MM.1S (cell line): ENCODE results near the gene HPS4.

Source experiments
- DNase-seq: peaks from one replicate; pipeline ENCODE4 v3.0.0-alpha.2; 2015
- H2AFZ ChIP-seq: fragments of 300-600 bp; sonication (generic); 2 replicates; pipeline ENCODE4 v1.6.0; 2016; ENCODE audit warnings: antibody characterized with exemption, low read length
- H3F3A ChIP-seq: fragments of 300-600 bp; sonication (generic); 2 replicates; pipeline ENCODE4 v1.6.1; 2016; ENCODE audit warnings: mild to moderate bottlenecking, antibody characterized with exemption, low read length, moderate library complexity, mixed read lengths; ENCODE audit not compliant: insufficient read depth
- H3K27ac ChIP-seq: fragments of 300-600 bp; sonication (generic); 2 replicates; pipeline ENCODE4 v1.5.1; 2016; ENCODE audit warnings: mild to moderate bottlenecking, low read length
- H3K27me3 ChIP-seq: fragments of 300-600 bp; sonication (generic); replicated peaks from 2 replicates; pipeline ENCODE4 v1.6.0; 2016; ENCODE audit warnings: low read length; ENCODE audit not compliant: insufficient read depth
- H3K36me3 ChIP-seq: fragments of 300-600 bp; sonication (generic); replicated peaks from 2 replicates; pipeline ENCODE4 v1.6.1; 2016; ENCODE audit warnings: mild to moderate bottlenecking, low read length, mixed read lengths; ENCODE audit not compliant: insufficient read depth
- H3K4me1 ChIP-seq: fragments of 300-600 bp; sonication (generic); 2 replicates; pipeline ENCODE4 v1.6.1; 2016; ENCODE audit warnings: low read length, mixed read lengths
- H3K4me2 ChIP-seq: fragments of 300-600 bp; sonication (generic); 2 replicates; pipeline ENCODE4 v1.6.0; 2016; ENCODE audit warnings: low read depth, low read length
- H3K4me3 ChIP-seq: fragments of 300-600 bp; sonication (generic); 2 replicates; pipeline ENCODE4 v1.5.1; 2016; ENCODE audit warnings: low read length, mixed read lengths
- H3K79me2 ChIP-seq: fragments of 300-600 bp; sonication (generic); 2 replicates; pipeline ENCODE4 v1.6.1; 2016; ENCODE audit warnings: mixed run types, low read length, mixed read lengths
- H3K9ac ChIP-seq: fragments of 300-600 bp; sonication (generic); 2 replicates; pipeline ENCODE4 v1.6.1; 2016; ENCODE audit warnings: low read length, mixed read lengths
- H3K9me2 ChIP-seq: fragments of 300-600 bp; sonication (generic); replicated peaks from 2 replicates; pipeline ENCODE4 v1.6.1; 2016; ENCODE audit warnings: mild to moderate bottlenecking, low read length, mixed read lengths; ENCODE audit not compliant: insufficient read depth
- H3K9me3 ChIP-seq: fragments of 300-600 bp; sonication (generic); replicated peaks from 2 replicates; pipeline ENCODE4 v1.6.1; 2016; ENCODE audit warnings: mild to moderate bottlenecking, low read length, mixed read lengths; ENCODE audit not compliant: insufficient read depth
- H4K20me1 ChIP-seq: fragments of 300-600 bp; sonication (generic); 2 replicates; pipeline ENCODE4 v1.6.1; 2016; ENCODE audit warnings: mild to moderate bottlenecking, low read length, moderate library complexity, mixed read lengths; ENCODE audit not compliant: insufficient read depth
- EZH2 ChIP-seq: fragments of 300-600 bp; sonication (generic); optimal IDR thresholded peaks from 2 replicates; pipeline ENCODE3; 2017; ENCODE audit warnings: low read depth, mild to moderate bottlenecking, antibody characterized with exemption, low read length, mixed read lengths
- EZH2phosphoT487 ChIP-seq: fragments of 300-600 bp; sonication (generic); IDR thresholded peaks from 2 replicates; pipeline ENCODE4 v1.6.1; 2018; ENCODE audit warnings: antibody characterized with exemption, low read length
- TF ChIP-seq, protein P1 (sequence below): fragments of 300-600 bp; sonication (generic); IDR thresholded peaks from 2 replicates; pipeline ENCODE4 v1.5.1; 2016; ENCODE audit warnings: antibody characterized with exemption, low read length, mixed read lengths

HPS4 gene

DNA sequence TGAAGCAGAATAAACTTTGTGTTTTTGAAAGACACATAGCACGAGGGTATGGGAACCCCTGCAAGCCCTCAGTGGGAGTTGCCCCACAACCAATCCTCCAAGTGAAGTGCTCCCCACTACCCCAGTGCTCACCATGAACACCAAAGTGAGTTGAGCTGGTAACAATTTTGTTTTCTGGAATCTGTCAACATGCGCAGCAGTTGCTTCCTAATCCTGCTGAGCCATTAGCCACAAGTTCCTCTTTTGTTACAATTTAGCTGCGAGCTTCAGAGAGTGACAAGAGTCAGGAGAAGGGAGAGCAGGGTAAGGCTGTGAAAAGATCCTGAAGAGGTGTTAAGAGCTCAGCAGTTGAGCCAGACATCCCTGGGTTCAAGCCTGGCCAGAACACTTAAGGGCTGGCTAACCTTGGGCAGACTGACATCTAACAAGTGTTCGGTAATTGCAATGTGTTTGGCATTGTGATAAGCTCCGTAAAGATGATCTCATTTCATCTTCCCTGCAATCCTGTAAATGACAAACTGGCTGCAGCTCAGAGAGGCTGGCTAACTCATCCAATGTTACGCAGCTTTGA, 78.6 kb downstream of the HPS4 start:
- no peak for DNase-seq
- no peaks in the 10 kb centered on the region for H3K27me3 ChIP-seq
- H3K36me3 ChIP-seq, result no peaks in the 10 kb centered on the region
- no peak overlapping the region for H3K4me2 ChIP-seq
- no peaks in the 10 kb centered on the region for H4K20me1 ChIP-seq
- no peaks in the 10 kb centered on the region for H3K9me3 ChIP-seq
- H3K4me3 ChIP-seq, result no peak overlapping the region
- no peaks in the 10 kb centered on the region for H3K79me2 ChIP-seq
- no peak overlapping the region for H3K9ac ChIP-seq
- H3K27ac ChIP-seq, result no peak overlapping the region
- 0 out of 2 replicates have a peak overlapping the region, but pooled peaks have one; percentile 4 for H2AFZ ChIP-seq
- 0 out of 2 replicates have a peak, but pooled peaks cover 9% of the 10 kb centered on the region for H3K4me1 ChIP-seq
- no peaks in the 10 kb centered on the region for H3F3A ChIP-seq
- H3K9me2 ChIP-seq, result no peaks in the 10 kb centered on the region
- TF ChIP-seq, protein P1, sequence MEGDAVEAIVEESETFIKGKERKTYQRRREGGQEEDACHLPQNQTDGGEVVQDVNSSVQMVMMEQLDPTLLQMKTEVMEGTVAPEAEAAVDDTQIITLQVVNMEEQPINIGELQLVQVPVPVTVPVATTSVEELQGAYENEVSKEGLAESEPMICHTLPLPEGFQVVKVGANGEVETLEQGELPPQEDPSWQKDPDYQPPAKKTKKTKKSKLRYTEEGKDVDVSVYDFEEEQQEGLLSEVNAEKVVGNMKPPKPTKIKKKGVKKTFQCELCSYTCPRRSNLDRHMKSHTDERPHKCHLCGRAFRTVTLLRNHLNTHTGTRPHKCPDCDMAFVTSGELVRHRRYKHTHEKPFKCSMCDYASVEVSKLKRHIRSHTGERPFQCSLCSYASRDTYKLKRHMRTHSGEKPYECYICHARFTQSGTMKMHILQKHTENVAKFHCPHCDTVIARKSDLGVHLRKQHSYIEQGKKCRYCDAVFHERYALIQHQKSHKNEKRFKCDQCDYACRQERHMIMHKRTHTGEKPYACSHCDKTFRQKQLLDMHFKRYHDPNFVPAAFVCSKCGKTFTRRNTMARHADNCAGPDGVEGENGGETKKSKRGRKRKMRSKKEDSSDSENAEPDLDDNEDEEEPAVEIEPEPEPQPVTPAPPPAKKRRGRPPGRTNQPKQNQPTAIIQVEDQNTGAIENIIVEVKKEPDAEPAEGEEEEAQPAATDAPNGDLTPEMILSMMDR, result no peak
- no peak for TF ChIP-seq EZH2phosphoT487
- no peak for TF ChIP-seq EZH2

DNA sequence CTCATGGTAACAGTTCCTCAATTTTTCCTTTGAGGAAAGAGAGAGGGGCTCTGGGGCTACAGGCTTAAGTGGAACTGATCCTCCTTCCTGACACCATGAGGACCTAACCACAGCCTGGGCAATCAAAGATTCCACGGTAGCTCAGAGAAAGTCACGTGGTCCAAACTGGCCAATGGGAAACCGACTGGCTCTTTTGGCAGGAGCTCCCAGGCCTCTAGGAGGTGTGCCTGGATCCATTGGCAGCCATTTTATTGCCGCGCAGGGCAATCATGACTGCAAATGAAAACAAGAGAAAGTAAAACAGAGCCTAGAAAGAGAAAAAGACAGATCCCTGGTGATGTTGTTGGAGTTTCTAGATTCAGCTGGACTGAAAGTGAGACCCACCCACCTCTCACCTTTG, 81.9 kb downstream of the HPS4 start:
- Histone ChIP-seq H2AFZ (no peak overlapping the region), H3K9me3 (no peaks in the 10 kb centered on the region), H4K20me1 (no peaks in the 10 kb centered on the region), H3K4me2 (no peak overlapping the region), H3K4me1 (0 out of 2 replicates have a peak, but pooled peaks cover 9% of the 10 kb centered on the region), H3K27me3 (no peaks in the 10 kb centered on the region), H3K79me2 (no peaks in the 10 kb centered on the region), H3K4me3 (no peak overlapping the region), H3K36me3 (no peaks in the 10 kb centered on the region), H3K9ac (no peak overlapping the region), H3K9me2 (no peaks in the 10 kb centered on the region), H3F3A (no peaks in the 10 kb centered on the region), H3K27ac (no peak overlapping the region)
- DNase-seq, result no peak
- TF ChIP-seq, protein P1, result no peak
- TF ChIP-seq EZH2 (no peak), EZH2phosphoT487 (no peak)
